CD4-positive, alpha-beta memory T cell (primary cell): ENCODE data around the gene ZFP30. TPM values are rescaled to one million over a fixed set of nuclear protein-coding genes. Genes with fewer than 3 reads are reported as not detected.

Experiments used
- CTCF ChIA-PET: fragments of 350-600 bp; sonication (Branson Sonifier 250); formaldehyde crosslinking; loops from one replicate; lab custom pipeline; 2021; ENCODE audit warnings: inconsistent platforms; ENCODE audit not compliant: partially characterized antibody; lab: Charles Lee
- POLR2A ChIA-PET: fragments of 350-600 bp; sonication (Branson Sonifier 250); formaldehyde crosslinking; loops from one replicate; lab custom pipeline; 2021; ENCODE audit not compliant: partially characterized antibody; lab: Charles Lee
- DNase-seq, 5 donors: peaks; one replicate each; pipeline versions ENCODE4 v3.0.0 to v3.0.0-alpha.2; 2020 to 2022; ENCODE audit warnings: mixed read lengths in 1 of 5
- H3K27ac ChIP-seq: one replicate; pipeline ENCODE4 v1.7.0; 2013; ENCODE audit warnings: low read depth, low read length
- H3K27me3 ChIP-seq: 2 replicates; pipeline ENCODE4 v1.7.0; 2013; ENCODE audit warnings: mild to moderate bottlenecking, low read length, moderate library complexity; ENCODE audit not compliant: insufficient read depth
- H3K36me3 ChIP-seq: 2 replicates; pipeline ENCODE4 v1.7.0; 2013; ENCODE audit warnings: mild to moderate bottlenecking, low read length, moderate library complexity; ENCODE audit not compliant: insufficient read depth
- H3K4me1 ChIP-seq: 2 replicates; pipeline ENCODE4 v1.7.0; 2013; ENCODE audit warnings: mild to moderate bottlenecking, low read length, moderate library complexity; ENCODE audit not compliant: insufficient read depth
- H3K4me3 ChIP-seq, 2 donors: one replicate each; pipeline ENCODE4 v1.7.0; 2013; ENCODE audit warnings: low read length in 2 of 2, mild to moderate bottlenecking in 1 of 2
- H3K9me3 ChIP-seq, 2 donors: one replicate each; pipeline ENCODE4 v1.7.0; 2013; ENCODE audit warnings: low read length in 2 of 2, control low read depth in 1 of 2; ENCODE audit not compliant: control insufficient read depth in 1 of 2
- H3K27ac Mint-ChIP-seq, 7 donors: one replicate each; pipeline ENCODE4 v1.8.0; 2020 to 2021; ENCODE audit warnings: mixed read lengths in 7 of 7, mild to moderate bottlenecking in 6 of 7, inconsistent platforms in 3 of 7, moderate library complexity in 3 of 7
- H3K27me3 Mint-ChIP-seq, 2 donors: one replicate each; pipeline ENCODE4 v1.8.0; 2020 to 2021; ENCODE audit warnings: mixed read lengths in 2 of 2
- H3K36me3 Mint-ChIP-seq, 2 donors: one replicate each; pipeline ENCODE4 v1.8.0; 2020 to 2021; ENCODE audit warnings: mixed read lengths in 2 of 2, inconsistent platforms in 1 of 2, mild to moderate bottlenecking in 1 of 2
- H3K4me1 Mint-ChIP-seq, 4 donors: one replicate each; pipeline ENCODE4 v1.8.0; 2020 to 2021; ENCODE audit warnings: mixed read lengths in 4 of 4, mild to moderate bottlenecking in 1 of 4
- H3K4me3 Mint-ChIP-seq, 8 donors: one replicate each; pipeline ENCODE4 v1.8.0; 2020 to 2021; ENCODE audit warnings: mixed read lengths in 8 of 8, mild to moderate bottlenecking in 7 of 8, moderate library complexity in 6 of 8, inconsistent platforms in 3 of 8
- H3K9me3 Mint-ChIP-seq, 8 donors: one replicate each; pipeline ENCODE4 v1.8.0; 2020 to 2021; ENCODE audit warnings: mixed read lengths in 8 of 8, mild to moderate bottlenecking in 5 of 8, inconsistent platforms in 3 of 8, moderate library complexity in 1 of 8
- intact Hi-C: fragments of 100-400 bp; cut with micrococcal nuclease; formaldehyde crosslinking; loops from one replicate; pipeline ENCODE4 v1.15.1; 2023
- polyA plus RNA-seq, 2 donors: library from polyadenylated mRNA; unstranded; fragments of 300-500 nt; fragmentation: Illumina TruSeq; gene quantifications; one replicate each; pipeline ENCODE4 v1.2.3, GENCODE V29; 2021
- total RNA-seq, 2 experiments: library from RNA; stranded (reverse); gene quantifications; one replicate each; pipeline ENCODE4 v1.2.3, GENCODE V29; 2021

The ZFP30 gene
- total and polyA plus RNA-seq, 4 experiments from 2014 or later, result 1.4 to 24.4 (median 12.2) TPM

DNA sequence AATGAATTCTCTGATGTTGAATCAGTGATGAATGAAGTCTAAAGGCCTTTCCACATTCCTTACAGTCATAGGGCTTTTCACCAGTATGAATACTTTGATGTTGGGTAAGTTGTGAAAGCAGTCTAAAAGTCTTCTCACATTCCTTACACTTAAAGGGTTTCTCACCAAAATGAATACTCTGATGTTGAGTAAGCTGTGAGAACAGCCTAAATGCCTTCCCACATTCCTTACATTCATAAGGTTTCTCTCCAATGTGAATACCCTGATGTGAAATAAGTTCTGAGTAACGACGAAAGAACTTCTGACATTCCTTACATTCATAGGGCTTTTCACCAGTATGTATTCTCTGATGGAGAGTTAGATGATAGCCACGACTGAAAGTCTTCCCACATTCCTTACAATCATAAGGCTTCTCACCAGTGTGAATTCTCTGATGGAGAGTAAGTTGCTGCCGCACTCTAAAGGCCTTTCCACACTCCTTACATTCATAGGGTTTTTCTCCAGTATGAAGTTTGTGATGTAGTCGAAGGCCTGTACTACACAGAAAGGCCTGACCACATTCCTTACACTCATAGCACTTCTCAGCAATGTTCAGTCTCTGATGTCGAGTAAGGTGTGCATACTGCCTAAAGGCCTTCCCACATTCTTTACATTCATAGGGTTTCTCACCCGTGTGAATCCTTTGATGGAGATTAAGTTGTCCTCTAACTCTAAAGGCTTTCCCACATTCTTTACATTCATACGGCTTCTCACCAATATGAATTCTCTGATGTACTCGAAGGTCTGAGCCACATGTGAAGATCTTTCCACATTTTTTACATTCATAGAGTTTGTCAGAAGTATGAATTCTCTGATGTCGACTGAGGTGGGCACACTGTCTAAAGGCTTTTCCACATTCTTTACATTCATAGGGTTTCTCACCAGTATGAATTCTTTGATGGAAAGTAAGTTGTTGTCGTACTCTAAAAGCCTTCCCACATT lies 19.9 kb downstream of the ZFP30 start:
- POLR2A ChIA-PET, result no interaction called here
- Histone ChIP-seq H3K9me3 (peaks cover 7 to 42% of the 10 kb centered on the region in 2 donors), H3K4me1 (no peaks in the 10 kb centered on the region), H3K36me3 (no peaks in the 10 kb centered on the region), H3K27me3 (no peaks in the 10 kb centered on the region), H3K4me3 (no peak overlapping the region), H3K27ac (no peak overlapping the region)
- intact Hi-C loops, result no loop called here
- Mint-ChIP-seq H3K36me3 (peaks cover 44 to 51% of the 10 kb centered on the region in 2 donors), H3K4me3 (no peak overlapping the region), H3K4me1 (no peaks in the 10 kb centered on the region), H3K9me3 (peaks cover 5 to 91% (median 73%) of the 10 kb centered on the region in 8 donors), H3K27ac (no peak overlapping the region), H3K27me3 (no peaks in the 10 kb centered on the region)
- no peak for DNase-seq
- CTCF ChIA-PET, result no interaction called here

DNA sequence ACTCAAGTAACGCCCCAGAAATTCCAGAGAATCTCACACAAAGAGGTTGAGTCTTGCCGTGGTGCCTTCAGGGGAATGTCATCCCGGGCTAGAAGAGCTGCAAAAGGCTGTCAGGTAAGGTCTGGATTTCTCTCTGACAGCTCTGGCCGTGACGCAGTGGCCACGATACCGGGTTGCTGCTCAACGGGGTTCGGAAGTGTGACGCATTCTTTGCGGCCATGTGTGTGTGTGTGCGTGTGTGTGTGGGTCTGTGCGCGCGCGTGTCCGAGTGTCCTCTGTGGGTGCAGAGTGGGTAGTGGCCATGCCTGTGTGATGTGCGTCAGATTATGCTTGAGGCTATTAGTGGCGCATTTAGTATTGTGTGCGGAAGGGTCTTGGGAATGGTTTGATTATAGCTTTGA lies 60.3 kb downstream of the ZFP30 start:
- H3K36me3 Mint-ChIP-seq, result peaks cover 45 to 59% of the 10 kb centered on the region in 2 donors
- intact Hi-C loops, result loop anchor here (1.0 to 10.0 kb wide), 11 partner anchors 60 to 1380 kb away; partner anchors contain the start of genes ZFP30, ZNF146, ZNF260 and ZNF420

DNA sequence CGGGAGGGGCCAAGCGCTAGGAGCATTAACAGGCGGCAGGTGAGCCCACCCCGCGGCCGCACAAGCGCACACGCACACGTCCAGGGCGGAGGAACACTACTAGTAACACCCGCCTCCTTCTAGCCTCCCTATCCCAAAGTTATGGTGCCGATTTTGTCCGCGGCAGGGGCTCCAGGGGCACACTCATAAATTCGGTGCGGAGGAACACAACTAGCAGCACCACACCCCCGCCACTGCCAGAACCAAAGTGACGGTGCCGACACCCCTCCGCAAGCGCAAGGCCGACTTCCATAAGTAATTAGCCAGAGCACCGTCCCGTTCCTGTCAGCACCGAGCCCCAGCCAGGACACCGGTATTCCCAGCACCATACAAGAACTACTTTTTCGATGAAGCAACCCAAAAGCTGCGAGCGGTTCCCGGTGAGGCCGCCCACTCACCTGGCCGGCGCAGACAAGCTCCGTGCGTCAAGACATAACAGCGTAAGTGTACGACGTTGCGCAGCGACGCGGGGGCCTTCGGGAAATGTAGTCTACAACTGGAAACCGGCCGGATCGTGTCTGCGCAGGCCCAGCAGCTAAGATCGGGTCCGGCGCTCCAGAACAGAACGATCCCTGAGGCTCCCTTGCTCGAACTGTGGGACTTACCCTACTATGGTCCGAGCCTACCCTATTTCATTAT lies 60.8 kb downstream of the ZFP30 start, which contains the start of the genes ZNF540 and ZNF571:
Gene ZNF540 (plus strand): TSS at position 573 of the 678 bp plus-strand sequence. CDS start 3,572 bp downstream, outside the sequence.
Gene ZNF571 (minus strand): TSS at position 489 of the 678 bp plus-strand sequence. CDS start 8,116 bp downstream, outside the sequence.
- peaks cover 21 to 47% (median 30%) of the 10 kb centered on the region in 4 donors for H3K4me1 Mint-ChIP-seq
- Histone ChIP-seq H3K4me1 (peaks cover 24% of the 10 kb centered on the region), H3K27ac (peak within 1 kb of the TSS; percentile 98), H3K4me3 (peak within 1 kb of the TSS; percentile 91 to 92), H3K9me3 (peaks cover 0 to 3% of the 10 kb centered on the region in 2 donors), H3K36me3 (peaks cover 7% of the 10 kb centered on the region), H3K27me3 (no peaks in the 10 kb centered on the region)
- H3K27me3 Mint-ChIP-seq, result no peaks in the 10 kb centered on the region
- CTCF ChIA-PET, result interaction anchor here (0.6 to 1.6 kb wide), 5 partner anchors 63 to 741 kb away, joined by 3 to 7 read pairs (median 4); partner anchors contain the start of genes CATSPERG, WDR87, ZNF569 and ZNF793
- H3K9me3 Mint-ChIP-seq, result peaks cover 0 to 36% (median 16%) of the 10 kb centered on the region in 8 donors
- peak within 1 kb of the TSS; percentile 97 to 99 (median 99) for H3K27ac Mint-ChIP-seq
- POLR2A ChIA-PET, result interaction anchor here (0.8 to 4.7 kb wide), 28 partner anchors 43 to 1380 kb away, joined by 3 to 64 read pairs (median 7); partner anchors contain the start of genes SIPA1L3, ZFP30, ZNF146 and ZNF260
- H3K36me3 Mint-ChIP-seq, result peaks cover 40 to 54% of the 10 kb centered on the region in 2 donors
- peak within 1 kb of the TSS; percentile 94 to 99 (median 97) for H3K4me3 Mint-ChIP-seq
- intact Hi-C loops, result loop anchor here (1.0 to 10.0 kb wide), 11 partner anchors 61 to 1380 kb away; partner anchors contain the start of genes ZFP30, ZNF146, ZNF260 and ZNF420
- peak; percentile 88 to 96 (median 92) for DNase-seq

More for the DNA sequence above, 60.3 kb downstream of the ZFP30 start:
- Mint-ChIP-seq H3K9me3 (peaks cover 0 to 36% (median 15%) of the 10 kb centered on the region in 8 donors), H3K4me1 (peaks cover 21 to 47% (median 30%) of the 10 kb centered on the region in 4 donors), H3K4me3 (peak overlapping the region; percentile 94 to 99 (median 97)), H3K27ac (peak overlapping the region; percentile 97 to 99 (median 99)), H3K27me3 (no peaks in the 10 kb centered on the region)
- DNase-seq, result peak in 4 of 5 donors; percentile 70 to 90 (median 77)
- CTCF ChIA-PET, result interaction anchor here (0.6 to 1.6 kb wide), 5 partner anchors 63 to 741 kb away, joined by 3 to 7 read pairs (median 4); partner anchors contain the start of genes CATSPERG, WDR87, ZNF569 and ZNF793
- POLR2A ChIA-PET, result interaction anchor here (0.8 to 4.7 kb wide), 28 partner anchors 44 to 1381 kb away, joined by 3 to 64 read pairs (median 7); partner anchors contain the start of genes SIPA1L3, ZFP30, ZNF146 and ZNF260
- Histone ChIP-seq H3K36me3 (peaks cover 13% of the 10 kb centered on the region), H3K27me3 (no peaks in the 10 kb centered on the region), H3K27ac (peak overlapping the region; percentile 98), H3K4me3 (peak overlapping the region; percentile 91 to 92), H3K4me1 (peaks cover 24% of the 10 kb centered on the region), H3K9me3 (peaks cover 0 to 3% of the 10 kb centered on the region in 2 donors)

DNA sequence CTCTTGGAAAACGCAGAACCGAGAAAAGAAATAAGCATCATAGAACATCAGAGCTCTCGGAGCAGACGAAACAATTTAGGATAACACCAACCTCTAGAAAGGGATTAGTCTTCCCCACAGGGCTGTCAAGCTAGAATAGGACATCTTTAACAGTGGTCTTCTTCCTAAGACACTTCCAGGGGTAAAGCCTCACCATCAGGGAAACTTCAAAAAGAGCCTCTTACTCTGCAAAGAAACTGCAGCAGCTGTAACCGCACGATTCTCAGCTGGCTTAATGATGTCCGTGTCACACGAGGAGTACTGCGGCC lies 61.3 kb downstream of the ZFP30 start:
- Mint-ChIP-seq H3K9me3 (peaks cover 0 to 38% (median 21%) of the 10 kb centered on the region in 8 donors), H3K27ac (peak overlapping the region; percentile 97 to 99 (median 99))
- CTCF ChIA-PET, result interaction anchor here (0.7 to 1.6 kb wide), 3 partner anchors 10 to 127 kb away, joined by 3 to 7 read pairs (median 5); partner anchors contain the start of genes ZNF569 and ZNF793

DNA sequence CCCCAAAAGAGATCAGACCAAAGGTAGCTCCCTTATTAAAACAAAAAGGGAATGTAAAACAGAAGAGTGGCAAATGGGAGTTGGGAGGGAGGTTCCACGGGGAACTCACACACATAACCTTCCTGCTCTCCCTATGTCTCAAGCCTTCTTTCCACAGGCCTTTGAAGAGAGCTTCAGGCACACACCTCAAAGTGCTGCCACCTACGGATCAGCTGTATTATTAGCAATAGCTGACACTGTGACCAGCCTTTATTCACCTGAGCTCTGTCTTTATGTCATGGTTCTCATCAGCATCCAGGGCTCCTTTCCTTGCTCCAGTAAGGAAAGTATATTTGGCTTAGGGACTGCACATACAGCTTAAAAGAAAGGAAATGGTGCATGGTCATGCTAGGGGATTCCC lies 71.9 kb downstream of the ZFP30 start:
- no peak overlapping the region for H3K4me3 ChIP-seq
- POLR2A ChIA-PET, result no interaction called here
- no peak for DNase-seq
- no peaks in the 10 kb centered on the region for H3K27me3 ChIP-seq
- H3K4me1 ChIP-seq, result no peaks in the 10 kb centered on the region
- intact Hi-C loops, result no loop called here
- Mint-ChIP-seq H3K4me1 (peaks cover 0 to 6% (median 0%) of the 10 kb centered on the region in 4 donors), H3K9me3 (peaks cover 1 to 68% (median 39%) of the 10 kb centered on the region in 8 donors), H3K4me3 (no peak overlapping the region), H3K36me3 (peaks cover 34 to 64% of the 10 kb centered on the region in 2 donors), H3K27me3 (no peaks in the 10 kb centered on the region), H3K27ac (no peak overlapping the region)
- peaks cover 0 to 64% of the 10 kb centered on the region in 2 donors for H3K9me3 ChIP-seq
- peaks cover 42% of the 10 kb centered on the region for H3K36me3 ChIP-seq
- H3K27ac ChIP-seq, result no peak overlapping the region
- CTCF ChIA-PET, result no interaction called here

More for the DNA sequence above, 61.3 kb downstream of the ZFP30 start:
- Mint-ChIP-seq H3K4me1 (peaks cover 21 to 47% (median 30%) of the 10 kb centered on the region in 4 donors), H3K27me3 (no peaks in the 10 kb centered on the region), H3K4me3 (peak overlapping the region; percentile 94 to 99 (median 97)), H3K36me3 (peaks cover 40 to 52% of the 10 kb centered on the region in 2 donors)
- H3K27ac ChIP-seq, result peak overlapping the region; percentile 98
- peaks cover 24% of the 10 kb centered on the region for H3K4me1 ChIP-seq
- intact Hi-C loops, result loop anchor here (1.0 to 10.0 kb wide), 11 partner anchors 61 to 1379 kb away; partner anchors contain the start of genes ZFP30, ZNF146, ZNF260 and ZNF420
- peaks cover 0 to 3% of the 10 kb centered on the region in 2 donors for H3K9me3 ChIP-seq
- peak overlapping the region; percentile 91 to 92 for H3K4me3 ChIP-seq
- no peak for DNase-seq
- POLR2A ChIA-PET, result interaction anchor here (0.9 to 4.7 kb wide), 19 partner anchors 43 to 1380 kb away, joined by 3 to 64 read pairs (median 9); partner anchors contain the start of genes SIPA1L3, ZFP30, ZNF146 and ZNF260
- H3K36me3 ChIP-seq, result peaks cover 5% of the 10 kb centered on the region
- no peaks in the 10 kb centered on the region for H3K27me3 ChIP-seq

DNA sequence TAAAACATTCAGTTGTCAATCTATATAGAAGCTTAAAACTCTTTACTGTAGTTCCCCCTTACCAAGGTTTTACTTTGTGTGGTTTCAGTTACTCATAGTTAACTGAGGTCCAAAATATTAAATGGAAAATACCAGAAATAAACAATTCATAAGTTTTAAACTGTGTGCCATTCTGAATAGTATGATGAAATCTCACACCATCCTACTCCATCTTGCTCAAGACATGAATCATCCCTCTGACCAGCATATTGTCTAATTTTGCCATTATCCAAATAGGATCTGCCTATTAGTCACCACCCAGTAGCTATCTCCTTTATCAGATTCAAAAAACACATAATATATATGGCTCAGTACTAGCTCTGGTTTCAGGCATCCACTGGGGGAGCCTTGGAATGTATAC lies 83.1 kb downstream of the ZFP30 start:
- H3K36me3 Mint-ChIP-seq, result peaks cover 65 to 70% of the 10 kb centered on the region in 2 donors
- Histone ChIP-seq H3K27me3 (no peaks in the 10 kb centered on the region), H3K4me1 (no peaks in the 10 kb centered on the region), H3K27ac (no peak overlapping the region), H3K36me3 (peaks cover 4% of the 10 kb centered on the region), H3K4me3 (no peak overlapping the region), H3K9me3 (peaks cover 16 to 57% of the 10 kb centered on the region in 2 donors)
- H3K4me1 Mint-ChIP-seq, result peaks cover 0 to 1% (median 0%) of the 10 kb centered on the region in 4 donors
- DNase-seq, result no peak
- CTCF ChIA-PET, result no interaction called here
- no peak overlapping the region for H3K27ac Mint-ChIP-seq
- H3K27me3 Mint-ChIP-seq, result no peaks in the 10 kb centered on the region
- POLR2A ChIA-PET, result no interaction called here
- H3K9me3 Mint-ChIP-seq, result peaks cover 0 to 48% (median 32%) of the 10 kb centered on the region in 8 donors
- intact Hi-C loops, result no loop called here
- H3K4me3 Mint-ChIP-seq, result no peak overlapping the region
